ENCODE data around the gene MAGEA4.

Gene MAGEA4

DNA sequence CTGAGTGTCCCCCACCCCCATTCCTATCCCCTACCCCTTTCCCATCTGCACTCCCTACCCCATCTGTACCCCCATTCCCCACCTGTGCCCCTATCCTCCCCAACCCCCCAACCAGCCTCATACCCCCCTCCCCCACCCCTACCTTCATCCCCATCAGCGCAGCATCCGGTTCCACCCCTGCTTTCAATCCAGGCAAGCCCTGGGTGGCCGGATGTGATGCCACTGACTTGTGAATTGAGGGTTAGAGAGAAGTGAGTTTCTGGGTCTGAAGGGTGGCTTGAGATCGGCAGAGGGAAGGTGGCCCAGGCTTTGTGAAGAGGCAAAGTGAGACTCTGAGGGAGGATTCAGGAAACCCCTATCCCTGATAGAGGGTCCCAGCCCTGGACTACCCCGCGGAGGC, 7.8 kb downstream of the MAGEA4 start:
- no peak for FAIRE-seq
- DNase-seq (ENCODE audit: insufficient read length, low spot score), result no peak
- TF ChIP-seq POLR2A (IDR thresholded peaks at IDR 0.05; ENCODE audit: low read depth, low read length), result no peak

DNA sequence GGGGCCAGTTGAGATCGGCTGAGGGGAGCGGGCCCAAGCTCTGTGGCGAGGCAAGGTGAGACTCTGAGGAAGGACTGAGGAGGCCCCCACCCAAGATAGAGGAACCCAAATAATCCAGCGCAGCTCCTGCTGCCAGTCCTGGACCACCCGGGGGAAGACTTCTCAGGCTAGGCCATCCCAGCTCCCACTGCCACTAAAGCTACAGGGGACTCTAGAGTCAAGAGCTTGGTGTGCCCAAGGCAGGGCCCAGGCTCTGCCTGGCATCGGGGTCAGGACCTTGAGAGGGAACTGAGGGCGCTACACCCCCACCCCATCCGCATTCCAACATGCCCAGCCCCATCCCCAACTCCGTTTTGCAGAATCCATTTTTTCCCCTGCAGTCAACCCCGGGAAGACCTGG, 8.6 kb downstream of the MAGEA4 start:
- FAIRE-seq (no peak), DNase-seq (ENCODE audit: insufficient read length, low spot score) (no peak)
- TF ChIP-seq PAX5 (IDR thresholded peaks at IDR 0.05; ENCODE audit: insufficient read depth, low read length, severe bottlenecking), result no peak
- no peak for TF ChIP-seq POLR2A (IDR thresholded peaks at IDR 0.05; ENCODE audit: low read depth, low read length)
- no peak for TF ChIP-seq TAF1 (IDR thresholded peaks at IDR 0.05; ENCODE audit: low read depth, low read length)
- no peak for TF ChIP-seq SPI1 (IDR thresholded peaks at IDR 0.05; ENCODE audit: low read depth, low read length)
- no peak for TF ChIP-seq POLR2AphosphoS5 (IDR thresholded peaks at IDR 0.05; ENCODE audit: low read depth, low read length)

DNA sequence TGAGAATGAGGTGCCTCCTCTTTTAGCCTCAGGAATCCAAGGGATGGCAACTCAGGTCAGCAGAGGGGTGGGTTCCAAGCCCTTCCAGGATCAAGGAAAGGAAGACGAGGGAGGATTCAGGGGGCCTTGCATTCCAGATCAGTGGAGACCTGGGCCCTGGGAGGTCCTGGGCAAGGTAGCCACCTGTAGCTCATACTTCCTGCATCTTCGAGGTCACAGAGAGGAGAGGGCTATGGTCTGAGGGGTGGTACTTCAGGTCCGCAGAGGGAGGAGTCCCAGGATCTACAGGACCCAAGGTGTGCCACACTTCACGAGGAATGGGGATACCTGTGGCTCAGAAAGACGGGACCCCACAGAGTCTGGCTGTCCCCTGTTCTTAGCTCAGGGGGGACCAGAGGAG, 9.2 kb downstream of the MAGEA4 start:
- DNase-seq (ENCODE audit: insufficient read length, low spot score) (no peak), FAIRE-seq (no peak)
- no peak for TF ChIP-seq POLR2AphosphoS5 (IDR thresholded peaks at IDR 0.05; ENCODE audit: low read depth, low read length)
- TF ChIP-seq TAF1 (IDR thresholded peaks at IDR 0.05; ENCODE audit: low read depth, low read length), result no peak
- no peak for TF ChIP-seq POU2F2 (IDR thresholded peaks at IDR 0.05; ENCODE audit: low read depth, low read length)
- TF ChIP-seq SPI1 (IDR thresholded peaks at IDR 0.05; ENCODE audit: low read depth, low read length), result no peak
- TF ChIP-seq PAX5 (IDR thresholded peaks at IDR 0.05; ENCODE audit: insufficient read depth, low read length, severe bottlenecking), result no peak
- no peak for TF ChIP-seq POLR2A (IDR thresholded peaks at IDR 0.05; ENCODE audit: low read depth, low read length)

DNA sequence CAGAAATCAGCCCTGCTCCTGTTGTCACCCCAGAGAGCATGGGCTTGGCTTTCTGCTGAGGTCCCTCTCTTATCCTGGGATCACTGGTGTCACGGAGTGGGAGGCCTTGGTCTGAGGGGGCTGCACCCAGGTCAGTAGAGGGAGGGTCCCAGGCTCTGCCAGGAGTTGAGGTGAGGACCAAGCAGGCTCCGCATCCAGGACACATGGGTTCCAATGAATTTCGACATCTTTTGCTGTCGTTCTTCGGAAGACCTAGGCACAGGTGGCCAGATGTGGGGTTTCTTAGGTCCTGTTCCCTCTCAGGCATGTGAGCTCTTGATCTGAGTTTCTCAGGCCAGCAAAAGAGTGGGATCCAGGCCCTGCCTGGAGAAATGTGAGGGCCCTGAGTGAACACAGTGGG, 10.0 kb downstream of the MAGEA4 start:
- DNase-seq (ENCODE audit: insufficient read length, low spot score) (no peak), FAIRE-seq (no peak)
- TF ChIP-seq PAX5 (IDR thresholded peaks at IDR 0.05; ENCODE audit: insufficient read depth, low read length, severe bottlenecking), result no peak
- no peak for TF ChIP-seq SPI1 (IDR thresholded peaks at IDR 0.05; ENCODE audit: low read depth, low read length)

DNA sequence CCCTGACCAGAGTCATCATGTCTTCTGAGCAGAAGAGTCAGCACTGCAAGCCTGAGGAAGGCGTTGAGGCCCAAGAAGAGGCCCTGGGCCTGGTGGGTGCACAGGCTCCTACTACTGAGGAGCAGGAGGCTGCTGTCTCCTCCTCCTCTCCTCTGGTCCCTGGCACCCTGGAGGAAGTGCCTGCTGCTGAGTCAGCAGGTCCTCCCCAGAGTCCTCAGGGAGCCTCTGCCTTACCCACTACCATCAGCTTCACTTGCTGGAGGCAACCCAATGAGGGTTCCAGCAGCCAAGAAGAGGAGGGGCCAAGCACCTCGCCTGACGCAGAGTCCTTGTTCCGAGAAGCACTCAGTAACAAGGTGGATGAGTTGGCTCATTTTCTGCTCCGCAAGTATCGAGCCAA, 11.0 kb downstream of the MAGEA4 start:
- no peak for FAIRE-seq
- no peak for DNase-seq (ENCODE audit: insufficient read length, low spot score)
- TF ChIP-seq SPI1 (IDR thresholded peaks at IDR 0.05; ENCODE audit: low read depth, low read length) (no peak), POU2F2 (IDR thresholded peaks at IDR 0.05; ENCODE audit: low read depth, low read length) (no peak), TAF1 (IDR thresholded peaks at IDR 0.05; ENCODE audit: low read depth, low read length) (no peak), POLR2AphosphoS5 (IDR thresholded peaks at IDR 0.05; ENCODE audit: low read depth, low read length) (no peak), POLR2A (IDR thresholded peaks at IDR 0.05; ENCODE audit: low read depth, low read length) (no peak), PAX5 (IDR thresholded peaks at IDR 0.05; ENCODE audit: insufficient read depth, low read length, severe bottlenecking) (no peak)

DNA sequence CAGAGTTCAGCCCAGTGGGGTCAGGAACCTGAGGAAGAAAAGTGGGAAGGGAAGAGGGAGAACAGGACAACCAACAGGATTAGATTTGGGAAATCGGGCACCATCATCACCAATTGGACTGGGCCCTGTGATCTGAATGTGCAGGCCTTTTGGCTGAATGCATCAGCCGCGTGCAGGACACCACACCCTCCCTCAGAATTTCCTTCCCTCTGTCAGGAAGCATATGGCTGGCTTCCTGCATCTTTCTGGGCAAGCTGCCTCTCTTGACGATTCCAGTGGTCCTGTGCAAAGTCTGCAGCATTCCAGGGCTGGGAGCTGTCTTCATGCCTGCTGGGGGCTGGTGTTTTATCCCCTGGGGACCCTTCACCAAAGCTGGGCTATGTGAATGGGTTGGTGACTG, 16.4 kb downstream of the MAGEA4 start:
- no peak for TF ChIP-seq POU2F2 (IDR thresholded peaks at IDR 0.05; ENCODE audit: low read depth, low read length)
- no peak for TF ChIP-seq SPI1 (IDR thresholded peaks at IDR 0.05; ENCODE audit: low read depth, low read length)
- TF ChIP-seq PAX5 (IDR thresholded peaks at IDR 0.05; ENCODE audit: insufficient read depth, low read length, severe bottlenecking), result no peak
- no peak for TF ChIP-seq POLR2AphosphoS5 (IDR thresholded peaks at IDR 0.05; ENCODE audit: low read depth, low read length)
- TF ChIP-seq TAF1 (IDR thresholded peaks at IDR 0.05; ENCODE audit: low read depth, low read length), result no peak
- no peak for TF ChIP-seq POLR2A (IDR thresholded peaks at IDR 0.05; ENCODE audit: low read depth, low read length)
- DNase-seq (ENCODE audit: insufficient read length, low spot score) (no peak), FAIRE-seq (no peak)

DNA sequence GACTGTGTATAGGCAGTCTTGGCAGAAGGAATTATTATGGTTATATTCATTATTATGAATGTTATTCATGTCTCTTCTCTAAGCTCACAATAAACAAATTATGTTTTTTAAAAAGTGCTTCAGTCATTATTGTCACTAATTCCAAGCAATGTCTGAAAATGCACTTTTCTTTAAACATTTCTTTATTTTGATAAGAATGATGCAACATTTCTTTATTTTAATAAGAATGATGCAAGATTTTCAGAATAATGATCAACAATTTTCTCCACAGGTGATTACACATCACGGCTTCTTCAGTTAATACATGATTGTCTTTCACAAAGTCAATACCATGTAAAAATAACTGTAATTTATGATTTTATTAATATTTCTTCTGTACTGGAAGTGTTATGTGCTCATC, 22.7 kb downstream of the MAGEA4 start:
- no peak for TF ChIP-seq POU2F2 (IDR thresholded peaks at IDR 0.05; ENCODE audit: low read depth, low read length)
- TF ChIP-seq SPI1 (IDR thresholded peaks at IDR 0.05; ENCODE audit: low read depth, low read length), result no peak
- TF ChIP-seq TAF1 (IDR thresholded peaks at IDR 0.05; ENCODE audit: low read depth, low read length), result no peak
- no peak for TF ChIP-seq POLR2A (IDR thresholded peaks at IDR 0.05; ENCODE audit: low read depth, low read length)
- TF ChIP-seq PAX5 (IDR thresholded peaks at IDR 0.05; ENCODE audit: insufficient read depth, low read length, severe bottlenecking), result no peak
- no peak for TF ChIP-seq POLR2AphosphoS5 (IDR thresholded peaks at IDR 0.05; ENCODE audit: low read depth, low read length)
- FAIRE-seq, result no peak
- no peak for DNase-seq (ENCODE audit: insufficient read length, low spot score)

DNA sequence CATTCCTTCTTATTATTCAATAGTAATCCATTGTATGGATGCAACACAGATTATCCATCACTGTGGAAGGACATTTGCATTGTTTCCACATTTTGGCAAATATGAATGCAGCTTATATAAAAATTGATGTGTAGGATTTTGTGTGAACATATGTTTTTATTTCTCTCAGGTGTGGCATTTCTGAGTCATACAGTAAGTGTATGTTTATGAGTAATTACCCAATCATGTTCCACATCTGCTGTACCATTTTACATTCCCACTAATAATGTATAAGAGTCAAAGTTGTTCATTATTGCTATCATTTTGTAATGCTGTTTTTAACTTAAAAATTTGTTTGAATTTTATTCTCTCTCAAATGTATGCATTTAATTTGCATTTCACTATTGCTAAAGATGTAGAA, 25.5 kb downstream of the MAGEA4 start:
- no peak for FAIRE-seq
- DNase-seq (ENCODE audit: insufficient read length, low spot score), result no peak
- no peak for TF ChIP-seq POU2F2 (IDR thresholded peaks at IDR 0.05; ENCODE audit: low read depth, low read length)
- no peak for TF ChIP-seq PAX5 (IDR thresholded peaks at IDR 0.05; ENCODE audit: insufficient read depth, low read length, severe bottlenecking)
- no peak for TF ChIP-seq POLR2A (IDR thresholded peaks at IDR 0.05; ENCODE audit: low read depth, low read length)
- no peak for TF ChIP-seq POLR2AphosphoS5 (IDR thresholded peaks at IDR 0.05; ENCODE audit: low read depth, low read length)
- no peak for TF ChIP-seq TAF1 (IDR thresholded peaks at IDR 0.05; ENCODE audit: low read depth, low read length)
- no peak for TF ChIP-seq SPI1 (IDR thresholded peaks at IDR 0.05; ENCODE audit: low read depth, low read length)

DNA sequence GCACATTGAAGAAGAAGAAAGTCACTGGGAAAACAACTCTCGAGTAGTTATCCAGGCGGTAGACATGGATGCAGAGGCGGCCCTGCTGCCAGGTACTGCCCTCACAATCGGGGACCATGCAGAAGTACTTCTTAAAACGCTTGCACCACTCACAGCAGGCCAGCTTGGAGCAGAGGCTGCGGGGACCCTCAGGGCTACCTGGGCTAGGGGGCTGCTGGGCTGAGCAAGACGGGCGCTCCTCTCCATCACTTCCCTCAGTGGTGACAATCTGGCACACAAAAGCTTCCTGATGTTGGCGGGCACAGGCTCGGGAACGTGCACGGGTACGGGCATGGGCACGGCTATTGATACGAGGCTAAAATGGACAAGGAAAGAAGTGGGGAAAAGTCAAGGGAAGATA, 42.0 kb downstream of the MAGEA4 start:
- no peak for TF ChIP-seq SPI1 (IDR thresholded peaks at IDR 0.05; ENCODE audit: low read depth, low read length)
- TF ChIP-seq POLR2A (IDR thresholded peaks at IDR 0.05; ENCODE audit: low read depth, low read length), result no peak
- TF ChIP-seq POLR2AphosphoS5 (IDR thresholded peaks at IDR 0.05; ENCODE audit: low read depth, low read length), result no peak

DNA sequence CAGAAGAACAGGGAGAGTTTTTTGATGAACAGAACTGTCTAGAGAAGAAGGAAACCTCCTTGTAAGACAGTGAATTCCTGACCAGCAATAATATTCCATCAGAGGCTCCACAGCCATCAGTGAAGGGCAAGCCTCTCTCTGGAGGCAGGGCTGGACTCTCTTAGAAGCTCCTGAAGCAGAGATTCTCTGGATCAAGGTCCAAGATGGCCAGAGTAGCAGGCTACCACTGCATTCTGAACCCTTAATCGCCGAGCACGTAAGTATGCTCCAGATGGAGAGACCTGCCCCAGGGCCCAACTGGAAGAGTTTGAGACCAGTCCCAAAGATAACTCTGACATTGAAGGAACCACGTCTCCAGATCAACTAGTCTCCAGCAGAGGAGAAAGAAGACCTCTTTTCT, 45.4 kb downstream of the MAGEA4 start:
- no peak for FAIRE-seq
- no peak for TF ChIP-seq SPI1 (IDR thresholded peaks at IDR 0.05; ENCODE audit: low read depth, low read length)
- TF ChIP-seq POLR2AphosphoS5 (IDR thresholded peaks at IDR 0.05; ENCODE audit: low read depth, low read length), result no peak
- no peak for TF ChIP-seq POU2F2 (IDR thresholded peaks at IDR 0.05; ENCODE audit: low read depth, low read length)
- TF ChIP-seq POLR2A (IDR thresholded peaks at IDR 0.05; ENCODE audit: low read depth, low read length), result no peak
- no peak for TF ChIP-seq PAX5 (IDR thresholded peaks at IDR 0.05; ENCODE audit: insufficient read depth, low read length, severe bottlenecking)
- DNase-seq (ENCODE audit: insufficient read length, low spot score), result no peak

More for the DNA sequence above, 42.0 kb downstream of the MAGEA4 start:
- FAIRE-seq (no peak), DNase-seq (ENCODE audit: insufficient read length, low spot score) (no peak)

DNA sequence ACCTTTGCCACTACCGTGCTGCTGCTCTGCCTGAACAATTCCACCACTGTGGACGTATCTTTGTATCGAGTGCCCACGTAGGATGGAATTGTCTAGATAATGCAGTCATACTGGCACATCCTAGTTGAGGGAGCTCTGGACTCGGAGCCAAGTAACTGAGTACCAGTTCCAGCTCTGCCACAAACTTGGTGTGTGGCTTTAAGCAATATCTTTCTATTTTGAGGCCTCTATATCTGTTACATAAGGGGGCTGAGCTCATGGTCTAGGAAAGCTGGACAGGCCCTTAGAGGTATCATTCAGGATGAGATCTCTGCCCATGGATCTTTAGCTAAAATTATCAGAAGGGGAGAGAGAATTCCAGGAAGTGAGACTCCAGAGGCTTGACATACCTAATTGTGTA, 49.3 kb downstream of the MAGEA4 start:
- no peak for FAIRE-seq
- no peak for DNase-seq (ENCODE audit: insufficient read length, low spot score)
- TF ChIP-seq POLR2AphosphoS5 (IDR thresholded peaks at IDR 0.05; ENCODE audit: low read depth, low read length) (no peak), POU2F2 (IDR thresholded peaks at IDR 0.05; ENCODE audit: low read depth, low read length) (no peak), TAF1 (IDR thresholded peaks at IDR 0.05; ENCODE audit: low read depth, low read length) (no peak), PAX5 (IDR thresholded peaks at IDR 0.05; ENCODE audit: insufficient read depth, low read length, severe bottlenecking) (no peak), POLR2A (IDR thresholded peaks at IDR 0.05; ENCODE audit: low read depth, low read length) (no peak), SPI1 (IDR thresholded peaks at IDR 0.05; ENCODE audit: low read depth, low read length) (no peak)
